Measurements from ENCODE around the gene RASL10B.
A peak's percentile ranks its signal among the peaks of the same experiment; 100 is the strongest.
"Not testable (repeated sequence)": the region's sequence is repeated elsewhere in the genome, so short reads cannot be mapped to it uniquely, and the experiment has no call there.

RASL10B gene, protein sequence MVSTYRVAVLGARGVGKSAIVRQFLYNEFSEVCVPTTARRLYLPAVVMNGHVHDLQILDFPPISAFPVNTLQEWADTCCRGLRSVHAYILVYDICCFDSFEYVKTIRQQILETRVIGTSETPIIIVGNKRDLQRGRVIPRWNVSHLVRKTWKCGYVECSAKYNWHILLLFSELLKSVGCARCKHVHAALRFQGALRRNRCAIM

DNA sequence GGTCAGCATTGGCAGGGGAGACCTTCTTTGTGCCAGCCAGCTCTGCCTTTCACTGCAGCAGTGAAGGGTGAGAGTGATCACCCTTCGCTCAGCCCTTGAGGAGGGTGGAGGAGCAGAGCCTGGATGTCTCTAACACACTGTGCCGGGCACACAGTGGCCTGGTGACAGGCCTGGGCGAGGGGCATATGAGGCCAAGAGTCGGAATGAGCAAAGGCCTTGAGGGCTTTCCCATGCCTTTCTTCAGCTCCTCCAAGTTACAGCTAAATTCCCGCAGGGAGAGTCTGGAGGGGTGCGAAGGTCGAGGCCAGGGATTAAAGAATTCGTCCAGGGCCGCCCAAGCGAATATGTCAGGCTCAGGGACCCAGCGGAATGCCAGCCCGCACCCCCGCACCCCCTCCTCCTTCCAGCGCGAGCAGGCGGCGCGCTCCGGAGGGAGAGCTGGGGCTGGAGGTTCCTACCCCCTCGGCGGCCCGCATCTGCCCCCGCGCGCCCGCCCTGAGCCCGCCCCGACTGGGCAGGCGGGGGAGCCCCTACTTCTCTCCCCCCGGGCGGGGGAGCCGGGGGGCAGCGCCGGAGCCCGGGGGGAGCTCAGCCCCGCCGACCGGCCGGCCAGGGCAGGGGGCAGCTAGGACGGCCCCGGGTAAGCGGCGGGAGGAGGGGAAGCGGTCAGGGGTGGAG, at the start of gene RASL10B:
Gene RASL10B (plus strand): TSS at position 401 of the 678 bp plus-strand sequence. CDS start 3,546 bp downstream, outside the sequence.
- DNase-seq, result peak; percentile 86

DNA sequence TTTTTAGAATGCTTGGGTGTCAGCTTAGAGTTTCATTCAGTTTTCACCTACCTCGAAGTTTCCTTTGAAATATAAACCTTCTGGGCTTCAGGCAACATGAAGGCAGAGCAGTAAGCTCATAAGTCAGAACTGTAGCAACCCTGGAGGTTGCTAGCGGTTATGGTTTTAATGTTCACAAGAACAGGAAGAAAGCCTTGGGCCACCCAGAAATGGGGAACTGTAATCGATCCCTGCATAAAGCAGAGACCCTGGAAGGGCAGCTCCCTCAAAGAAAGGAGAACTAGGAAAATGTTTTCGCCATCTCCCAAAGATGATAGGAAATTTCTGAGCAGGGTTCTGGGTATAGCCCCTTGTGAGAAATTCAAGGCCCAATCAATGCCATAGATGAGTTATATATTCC, 47.8 kb upstream of the RASL10B start:
- DNase-seq, result no peak

DNA sequence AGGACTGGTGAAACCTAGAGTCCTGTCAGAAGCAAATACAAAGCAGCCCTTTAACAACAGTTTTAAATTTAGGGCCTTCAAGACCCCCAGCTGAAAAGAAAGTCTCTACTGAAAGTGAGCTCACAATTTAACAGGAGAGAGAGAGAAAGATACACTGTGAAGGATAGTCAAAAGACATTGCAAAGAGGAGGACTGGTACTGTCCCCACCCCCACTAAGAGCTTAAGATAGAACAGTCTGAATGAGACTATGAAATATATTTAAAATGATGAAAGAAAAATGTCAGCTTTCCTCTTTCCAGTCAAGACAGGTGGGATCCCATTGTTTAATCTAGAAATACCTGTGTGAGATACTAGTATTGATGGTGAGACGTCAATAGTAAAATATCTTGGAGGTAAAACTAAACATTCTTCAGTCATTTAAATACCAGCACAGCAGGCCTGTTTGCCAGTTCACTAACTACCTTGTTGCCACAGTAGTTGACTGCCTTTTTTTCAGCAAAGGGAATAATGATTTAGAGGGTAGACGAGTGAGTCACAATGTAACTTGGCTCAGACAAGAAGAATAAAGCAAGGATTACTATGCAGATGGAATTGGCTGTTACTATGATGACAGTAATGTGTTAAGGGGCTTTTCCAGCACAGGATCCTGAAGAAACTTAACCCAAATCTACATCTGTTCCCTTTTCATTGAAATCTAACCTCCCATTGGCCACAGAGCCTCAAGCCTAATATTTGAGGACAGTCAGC, 47.2 kb upstream of the RASL10B start:
- DNase-seq, result no peak

DNA sequence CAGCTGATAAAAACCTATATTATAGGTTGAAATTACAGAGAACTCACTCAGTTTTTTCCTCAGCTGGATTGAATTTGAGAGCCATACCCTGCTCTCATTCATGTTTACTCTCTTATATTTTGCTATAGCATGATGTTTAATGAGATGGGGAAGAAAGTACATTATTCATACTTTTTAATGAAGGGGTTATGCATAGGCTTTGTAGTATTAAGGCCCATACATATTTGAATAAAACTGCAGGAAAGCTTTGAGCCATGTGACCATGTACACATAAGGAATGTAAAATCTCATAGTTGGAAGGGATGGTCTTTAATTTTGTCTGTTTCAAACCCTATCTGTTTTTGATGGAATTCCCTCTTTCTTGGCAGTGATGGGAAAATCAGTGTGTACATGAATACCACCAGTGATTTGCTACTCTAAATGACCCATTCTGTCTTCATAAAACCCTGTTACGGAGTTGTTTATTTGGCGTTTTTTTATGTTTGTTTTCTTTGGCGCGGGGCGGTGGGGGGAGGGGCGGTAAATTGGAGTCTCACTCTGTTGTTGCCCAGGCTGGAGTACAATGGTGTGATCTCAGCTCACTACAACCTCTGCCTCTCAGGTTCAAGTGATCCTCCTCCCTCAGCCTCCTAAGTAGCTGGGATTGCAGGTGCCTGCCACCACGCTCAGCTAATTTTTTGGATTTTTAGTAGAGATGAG, 38.8 kb upstream of the RASL10B start:
- no peak for DNase-seq

DNA sequence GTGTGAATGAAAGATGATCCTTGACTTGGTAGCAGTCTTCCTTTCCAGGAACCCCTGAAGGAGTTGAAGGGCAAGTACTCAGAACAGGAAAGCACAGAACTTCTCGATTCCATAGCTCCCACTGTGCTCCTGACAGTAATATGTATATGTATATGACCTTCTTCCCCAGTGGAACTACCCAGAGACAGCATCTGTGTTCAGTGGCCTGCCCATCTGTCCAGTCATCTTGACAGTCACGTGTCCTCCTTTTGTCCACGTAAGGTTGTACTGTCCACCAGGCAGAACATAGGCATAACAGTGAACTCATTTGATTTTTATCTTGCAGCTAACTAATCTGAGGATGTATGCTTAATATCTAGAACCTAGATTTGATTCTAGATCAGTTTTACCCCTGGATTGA, 37.8 kb upstream of the RASL10B start:
- DNase-seq, result no peak

DNA sequence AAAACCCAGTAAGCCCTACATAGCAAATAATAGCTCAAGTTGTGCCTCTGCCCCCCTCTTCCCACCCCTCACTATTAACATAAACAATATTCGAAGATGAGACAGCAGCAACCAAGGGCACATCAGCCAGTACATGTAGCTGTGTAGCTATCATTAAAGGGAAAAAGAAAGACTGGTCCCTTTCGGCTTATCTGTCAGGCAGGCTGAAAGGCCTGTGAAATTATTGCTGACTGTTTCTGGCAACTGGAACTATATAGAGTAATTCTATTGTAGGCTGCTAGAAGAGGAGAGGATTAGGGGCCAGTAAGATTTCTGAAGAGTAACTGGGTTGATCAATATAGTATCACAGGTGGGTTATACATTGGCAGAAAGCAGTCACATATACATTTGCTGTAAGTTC, 36.5 kb upstream of the RASL10B start:
- DNase-seq, result no peak

DNA sequence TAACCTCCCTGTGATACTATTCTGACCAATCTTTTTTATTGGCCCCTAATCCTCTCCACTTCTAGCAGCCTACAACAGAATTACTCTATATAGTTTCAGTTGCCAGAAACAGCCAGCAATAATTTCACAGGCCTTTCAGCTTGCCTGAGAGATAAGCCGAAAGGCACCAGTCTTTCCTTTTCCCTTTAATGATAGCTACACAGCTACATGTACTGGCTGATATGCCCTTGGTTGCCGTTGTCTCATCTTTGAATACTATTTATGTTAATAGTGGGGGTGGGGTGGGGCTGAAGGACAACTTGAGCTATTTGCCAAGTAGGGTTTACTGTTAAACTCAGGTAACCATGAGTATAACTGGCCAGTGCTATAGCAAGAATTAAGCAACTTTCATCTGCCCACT, 35.8 kb upstream of the RASL10B start:
- no peak for DNase-seq

DNA sequence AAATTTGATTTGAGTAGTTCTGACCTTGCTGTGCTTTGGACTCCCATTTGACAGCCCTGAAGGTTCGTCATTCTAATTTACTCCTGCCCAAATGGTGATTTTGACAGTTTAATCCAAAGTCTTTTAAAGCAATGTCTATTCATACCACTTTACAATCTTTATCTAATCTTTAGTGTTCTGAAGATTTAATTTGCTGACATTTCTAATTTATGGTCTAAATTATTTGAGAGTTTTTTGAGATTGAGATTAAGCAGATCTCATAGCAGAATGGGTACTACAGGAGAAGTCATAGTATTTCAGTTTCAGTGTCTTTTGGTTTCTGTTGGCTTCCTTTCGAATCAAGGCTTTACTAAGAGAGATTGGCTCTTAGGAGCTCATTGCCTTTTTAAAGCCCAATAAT, 32.6 kb upstream of the RASL10B start:
- no peak for DNase-seq

DNA sequence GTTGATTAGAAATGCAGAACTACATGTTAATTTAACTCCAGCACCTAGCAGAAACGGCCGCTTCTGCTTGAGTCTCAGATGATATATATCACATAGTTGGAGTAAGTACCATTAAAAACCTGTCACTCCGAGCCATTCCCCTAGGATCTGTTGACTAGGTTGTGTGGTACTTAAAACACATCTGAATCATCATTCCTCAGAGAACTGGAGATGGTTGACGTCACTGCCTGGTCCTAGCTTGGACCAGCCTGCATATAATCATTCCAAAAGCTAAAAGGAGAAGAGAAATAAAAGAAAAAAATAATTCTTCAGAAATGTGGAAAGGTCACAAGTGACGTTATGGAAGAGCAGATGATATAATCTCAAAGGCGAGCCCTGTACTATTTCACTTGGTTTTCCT, 31.3 kb upstream of the RASL10B start:
- DNase-seq, result peak; percentile 86

DNA sequence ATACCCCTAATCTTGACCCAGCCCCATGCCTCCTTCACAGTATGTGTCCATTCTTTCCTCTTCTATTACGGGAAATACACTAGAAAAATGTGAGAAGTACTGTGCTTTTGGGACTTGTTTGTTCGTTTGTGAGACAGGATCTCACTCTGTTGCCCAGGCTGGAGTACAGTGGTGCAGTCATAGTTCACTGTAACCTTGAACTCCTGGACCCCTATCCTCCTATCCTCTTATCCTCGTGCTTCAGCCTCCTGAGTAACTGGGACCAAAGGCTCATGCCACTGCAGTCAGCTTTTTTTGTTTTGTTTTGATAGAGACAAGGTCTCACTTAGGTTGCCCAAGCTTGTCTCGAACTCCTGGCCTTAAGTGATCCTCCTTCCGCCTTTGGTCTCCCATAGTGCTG, 29.9 kb upstream of the RASL10B start:
- DNase-seq, result no peak

DNA sequence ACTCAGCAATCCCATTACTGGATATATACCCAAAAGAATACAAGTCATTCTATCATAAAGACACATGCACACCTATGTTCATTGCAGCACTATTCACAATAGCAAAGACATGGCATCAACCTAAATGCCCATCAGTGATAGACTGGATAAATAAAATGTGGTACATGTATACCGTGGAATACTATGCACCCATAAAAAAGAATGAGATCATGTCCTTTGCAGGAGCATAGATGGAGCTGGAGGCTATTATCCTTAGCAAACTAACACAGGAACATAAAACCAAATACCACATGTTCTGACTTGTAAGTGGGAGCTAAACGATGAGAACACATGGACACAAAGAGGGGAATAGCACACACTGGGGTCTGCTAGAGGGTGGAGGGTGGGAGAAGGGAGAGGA, 28.1 kb upstream of the RASL10B start:
- DNase-seq, result not testable (repeated sequence)

DNA sequence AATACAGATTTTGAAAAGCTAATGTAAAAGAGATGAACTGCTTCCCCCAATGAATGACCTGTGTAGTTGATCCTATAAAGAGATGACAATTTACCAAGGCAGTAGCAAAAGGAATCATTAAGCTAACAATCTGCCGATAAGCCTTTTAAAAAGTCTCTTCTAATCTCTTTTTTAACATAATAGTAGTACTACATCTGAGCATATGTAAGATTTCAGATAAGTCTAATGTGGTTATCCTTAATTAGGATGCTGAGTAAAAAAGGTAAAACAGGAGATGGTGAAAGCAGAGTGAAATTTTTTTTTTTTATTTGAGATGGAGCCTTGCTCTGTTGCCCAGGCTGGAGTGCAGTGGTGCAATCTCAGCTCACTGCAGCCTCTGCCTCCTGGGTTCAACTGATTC, 26.2 kb upstream of the RASL10B start:
- no peak for DNase-seq

DNA sequence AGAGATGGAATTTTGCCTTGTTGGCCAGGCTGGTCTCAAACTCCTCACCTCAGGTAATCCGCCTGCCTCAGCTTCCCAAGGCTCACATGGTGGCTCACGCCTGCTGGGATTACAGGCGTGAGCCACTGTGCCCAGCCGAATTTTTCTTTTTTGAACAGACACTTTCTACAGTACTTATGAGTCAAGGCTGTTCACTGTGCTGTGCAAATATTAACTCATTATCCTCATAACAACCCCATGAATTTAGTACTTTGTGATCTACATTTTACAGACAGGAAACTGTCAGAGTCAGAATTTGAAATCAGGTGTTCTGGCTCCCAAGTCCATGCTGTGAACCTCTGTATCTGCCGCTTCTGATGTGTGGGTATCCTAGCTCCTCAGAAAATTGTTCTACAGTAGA, 25.7 kb upstream of the RASL10B start:
- peak; percentile 58 for DNase-seq

DNA sequence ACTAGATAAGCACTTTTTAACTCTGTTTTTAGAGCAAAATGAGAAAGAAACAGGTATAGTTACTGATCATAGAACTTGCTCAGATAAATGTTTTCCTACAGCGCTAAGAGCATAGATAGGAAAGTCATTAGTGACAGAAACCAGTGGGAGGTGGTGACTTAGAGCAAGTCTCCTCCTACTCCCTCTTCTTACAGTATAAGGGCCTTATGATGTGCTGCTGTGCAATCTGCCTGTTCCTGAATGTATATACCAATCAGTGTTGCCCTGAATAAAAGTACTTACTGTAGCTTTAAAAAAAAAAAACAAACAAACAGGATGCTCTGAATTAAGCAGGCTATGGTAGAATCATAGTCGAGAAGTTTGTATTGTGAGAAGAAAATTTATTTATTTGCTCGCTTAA, 23.3 kb upstream of the RASL10B start:
- peak; percentile 51 for DNase-seq

DNA sequence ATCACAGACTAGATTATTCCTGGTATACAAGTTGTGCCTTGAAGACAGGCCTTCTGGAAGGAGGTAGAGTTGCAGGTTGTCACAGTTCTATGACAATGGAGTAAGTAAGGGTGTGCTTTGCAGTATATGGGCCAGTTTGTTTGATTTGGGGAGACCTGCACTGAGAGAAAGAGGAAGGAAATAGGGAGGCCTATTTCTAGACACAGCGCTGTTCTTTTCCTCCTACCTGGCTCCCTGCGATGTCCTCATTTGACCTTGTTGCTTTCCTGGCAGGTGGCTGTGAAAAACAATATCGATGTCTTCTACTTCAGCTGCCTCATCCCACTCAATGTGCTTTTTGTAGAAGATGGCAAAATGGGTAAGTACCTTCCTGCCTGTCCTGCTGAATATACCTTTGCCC, 22.5 kb upstream of the RASL10B start:
- DNase-seq, result peak; percentile 51

DNA sequence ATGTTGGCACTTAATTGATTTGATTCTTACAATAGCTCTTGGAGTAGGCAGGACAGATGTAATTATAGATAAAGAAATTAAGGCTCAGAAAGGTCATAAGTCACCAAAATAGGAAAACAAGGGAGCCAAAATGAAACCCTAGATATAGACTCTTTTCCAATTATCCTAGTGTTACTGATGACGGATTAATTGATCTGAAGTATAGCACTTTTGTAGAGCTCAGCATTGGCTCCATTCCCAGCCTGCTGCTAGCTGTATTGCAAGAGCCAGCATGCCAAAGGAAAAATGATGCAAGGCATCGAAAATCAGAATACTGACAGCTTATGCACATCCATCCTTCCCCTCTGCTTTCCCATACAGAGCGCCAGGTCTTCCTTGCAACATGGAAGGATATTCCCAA, 21.6 kb upstream of the RASL10B start:
- peak; percentile 73 for DNase-seq

DNA sequence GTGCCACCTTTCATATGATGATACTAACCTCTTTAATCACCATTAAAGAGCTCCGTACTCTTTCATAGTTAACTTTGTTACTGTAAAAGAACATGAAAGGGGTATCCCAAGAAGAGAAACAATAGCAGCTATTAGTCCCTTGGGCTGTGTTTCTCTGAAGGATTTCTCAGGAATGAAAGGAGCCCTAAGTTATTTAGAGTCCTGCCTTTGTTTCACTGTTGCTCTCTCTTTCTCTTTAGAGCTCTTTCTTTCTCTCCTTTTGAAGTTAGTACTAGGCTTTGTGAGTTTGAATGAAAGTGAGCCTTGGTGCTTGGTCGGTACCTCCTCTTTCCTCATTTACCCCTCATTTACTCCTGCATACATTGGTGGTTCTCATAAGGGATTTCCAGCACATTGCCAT, 20.5 kb upstream of the RASL10B start:
- DNase-seq, result no peak

DNA sequence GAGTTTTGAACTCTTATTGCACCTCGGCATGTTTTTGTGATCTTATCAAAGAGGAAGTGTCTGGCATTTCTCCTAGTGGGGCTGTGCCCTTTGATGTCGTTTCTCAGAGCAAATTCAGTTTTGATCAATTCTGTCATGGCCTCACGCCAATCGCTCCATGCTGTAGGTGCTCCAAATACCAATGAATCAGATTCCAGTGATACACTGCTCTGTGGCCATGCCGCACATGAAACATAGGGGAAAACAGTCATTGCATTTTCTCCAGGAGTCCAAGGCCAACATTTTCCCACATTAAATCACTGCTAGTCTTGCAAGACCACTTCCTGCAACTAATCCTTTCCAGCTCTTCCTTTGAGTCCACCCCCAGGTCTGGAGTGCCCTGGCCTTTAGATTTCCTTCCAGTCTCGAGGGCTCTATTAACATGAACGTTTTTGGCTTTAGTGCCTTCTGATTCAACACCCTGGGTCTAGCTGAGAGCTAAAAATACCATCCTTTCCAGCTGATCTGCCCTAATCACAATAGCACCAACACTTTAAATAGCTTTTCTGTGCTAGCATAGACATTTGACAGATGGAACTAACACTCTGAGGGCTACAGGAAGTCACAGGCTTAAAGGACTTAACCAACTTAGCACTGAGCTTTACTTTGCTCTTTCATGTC, 18.2 kb upstream of the RASL10B start:
- peak; percentile 38 for DNase-seq

DNA sequence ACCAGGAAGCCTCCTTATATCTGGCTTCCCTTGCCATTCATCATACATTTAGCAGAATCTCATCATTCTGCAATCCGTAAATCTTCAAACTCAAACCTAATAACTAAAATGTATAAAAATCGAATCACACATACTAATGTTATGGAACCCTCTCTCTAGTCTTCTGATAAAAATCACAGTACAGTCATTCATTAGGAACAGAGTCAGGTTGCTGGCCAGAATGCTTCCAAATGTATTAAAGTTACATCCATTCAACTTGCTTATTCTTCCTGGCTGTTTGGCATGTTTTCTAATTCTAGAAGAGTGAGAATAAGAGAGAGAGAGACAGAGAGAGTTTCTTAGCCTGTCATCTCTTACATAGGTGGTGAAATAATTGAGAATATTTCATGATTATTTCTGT, 16.5 kb upstream of the RASL10B start:
- DNase-seq, result no peak

DNA sequence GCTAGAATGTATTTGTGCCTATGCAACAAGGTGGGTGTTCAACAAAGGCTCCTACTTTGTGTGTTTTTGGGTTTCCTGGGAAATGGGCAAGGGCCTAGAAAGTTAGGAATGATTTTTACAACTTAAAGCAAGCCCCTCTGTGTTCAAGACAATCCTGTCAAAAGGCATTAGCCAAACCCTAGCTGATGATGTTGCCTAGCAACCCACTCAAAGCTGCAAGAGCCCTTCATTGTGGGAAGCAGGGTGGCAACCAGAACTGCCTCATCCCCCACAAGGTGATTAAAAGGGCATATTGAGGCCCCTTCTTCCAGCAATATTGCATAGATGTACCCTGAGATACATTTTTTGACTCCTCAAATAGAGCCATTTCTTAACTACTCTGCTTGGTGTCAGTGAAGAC, 16.0 kb upstream of the RASL10B start:
- DNase-seq, result peak; percentile 55

DNA sequence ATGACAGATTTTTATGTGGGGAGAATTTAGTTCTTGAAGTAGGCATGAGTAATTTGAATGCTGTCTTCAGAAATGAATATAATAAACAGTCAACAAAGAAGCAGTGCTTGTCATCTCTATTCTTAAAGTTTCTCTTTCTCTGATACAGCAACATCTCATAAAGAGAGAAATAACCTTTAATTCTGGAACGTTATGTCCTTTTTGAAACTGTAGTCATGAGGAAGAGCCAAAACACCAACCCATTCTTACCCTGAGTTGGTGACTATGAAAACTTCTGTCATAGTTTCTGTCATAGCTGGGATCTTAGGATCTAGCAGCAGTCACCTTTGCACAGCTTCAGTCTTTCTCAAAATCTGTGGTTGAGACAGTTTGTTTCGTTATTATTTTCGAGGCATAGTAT, 15.3 kb upstream of the RASL10B start:
- DNase-seq, result no peak

DNA sequence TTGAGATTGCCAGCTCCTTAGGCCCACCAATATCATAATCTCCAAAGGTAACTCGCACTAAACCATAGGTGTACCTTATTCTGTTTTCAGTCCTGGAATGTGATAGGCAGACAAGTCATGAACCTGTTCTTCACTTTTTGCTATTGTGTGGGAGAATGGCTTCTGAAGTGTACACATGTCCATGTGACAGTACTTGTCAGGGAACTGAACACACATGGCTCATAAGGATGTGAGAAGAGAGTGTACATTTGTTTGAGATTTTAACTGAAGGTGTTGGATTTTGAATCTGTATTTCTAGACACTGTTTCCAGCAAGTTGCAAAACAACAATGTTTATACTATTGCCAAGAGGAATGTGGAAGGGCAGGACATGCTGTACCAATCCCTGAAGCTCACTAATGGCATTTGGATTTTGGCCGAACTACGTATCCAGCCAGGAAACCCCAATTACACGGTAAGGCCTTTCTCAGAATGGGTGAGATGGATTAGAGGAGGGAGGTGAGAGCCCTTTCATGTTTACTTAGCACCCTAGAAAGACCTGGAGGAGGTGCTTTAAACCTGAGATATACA, 14.5 kb upstream of the RASL10B start:
- DNase-seq, result no peak

DNA sequence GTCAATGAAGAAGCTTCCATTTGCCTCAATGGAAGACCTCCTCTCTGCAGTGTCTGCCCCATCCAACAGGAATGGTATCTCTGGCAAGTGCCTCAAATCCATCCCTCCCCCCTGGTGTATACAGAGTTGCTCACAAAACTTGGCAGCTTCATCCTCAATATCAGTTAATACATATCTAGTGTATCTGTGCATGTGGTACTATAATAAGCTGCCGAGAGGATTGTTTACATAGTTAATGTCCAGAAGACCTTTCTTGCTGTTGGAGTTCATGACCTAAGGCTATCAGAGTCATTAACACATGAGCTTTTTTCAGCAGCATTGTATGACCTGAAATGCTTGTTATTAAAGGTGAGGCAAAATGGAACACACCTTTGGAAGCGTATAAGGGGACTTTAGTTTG, 14.0 kb upstream of the RASL10B start:
- DNase-seq, result peak; percentile 35
